Measurements from ENCODE around the gene MYO3B.

- TF ChIP-seq, protein P1, sequence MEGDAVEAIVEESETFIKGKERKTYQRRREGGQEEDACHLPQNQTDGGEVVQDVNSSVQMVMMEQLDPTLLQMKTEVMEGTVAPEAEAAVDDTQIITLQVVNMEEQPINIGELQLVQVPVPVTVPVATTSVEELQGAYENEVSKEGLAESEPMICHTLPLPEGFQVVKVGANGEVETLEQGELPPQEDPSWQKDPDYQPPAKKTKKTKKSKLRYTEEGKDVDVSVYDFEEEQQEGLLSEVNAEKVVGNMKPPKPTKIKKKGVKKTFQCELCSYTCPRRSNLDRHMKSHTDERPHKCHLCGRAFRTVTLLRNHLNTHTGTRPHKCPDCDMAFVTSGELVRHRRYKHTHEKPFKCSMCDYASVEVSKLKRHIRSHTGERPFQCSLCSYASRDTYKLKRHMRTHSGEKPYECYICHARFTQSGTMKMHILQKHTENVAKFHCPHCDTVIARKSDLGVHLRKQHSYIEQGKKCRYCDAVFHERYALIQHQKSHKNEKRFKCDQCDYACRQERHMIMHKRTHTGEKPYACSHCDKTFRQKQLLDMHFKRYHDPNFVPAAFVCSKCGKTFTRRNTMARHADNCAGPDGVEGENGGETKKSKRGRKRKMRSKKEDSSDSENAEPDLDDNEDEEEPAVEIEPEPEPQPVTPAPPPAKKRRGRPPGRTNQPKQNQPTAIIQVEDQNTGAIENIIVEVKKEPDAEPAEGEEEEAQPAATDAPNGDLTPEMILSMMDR (IDR thresholded peaks at IDR 0.05; ENCODE audit: low read depth, low read length) = no peak
- no peak for TF ChIP-seq EZH2phosphoT487 (IDR thresholded peaks at IDR 0.05; ENCODE audit: low read depth)
These were observed 216.9 kb downstream of the MYO3B start for GRCh38 chr2:170394641-170395387.
